Fibroblast of lung (primary cell): ENCODE data around the gene EPC2. TPM values are rescaled to one million over a fixed set of nuclear protein-coding genes. Genes with fewer than 3 reads are reported as not detected.
"Not testable (repeated sequence)": the region's sequence is repeated elsewhere in the genome, so short reads cannot be mapped to it uniquely, and the experiment has no call there.

Experiments
- DNase-seq, 2 donors: peaks; one replicate each; pipeline versions ENCODE4 v3.0.0 to v3.0.0-alpha.2; 2010; ENCODE audit warnings: low read depth in 2 of 2
- H2AFZ ChIP-seq: 2 replicates; pipeline ENCODE4 v1.5.1; 2012; ENCODE audit warnings: low read length, control low read depth, inconsistent platforms
- H3K27ac ChIP-seq: 2 replicates; pipeline ENCODE4 v1.5.1; 2011; ENCODE audit warnings: low read length, control low read depth; ENCODE audit not compliant: insufficient read depth
- H3K27me3 ChIP-seq: 2 replicates; pipeline ENCODE4 v1.5.1; 2011; ENCODE audit warnings: mild to moderate bottlenecking, low read length; ENCODE audit not compliant: control insufficient read depth, insufficient read depth
- H3K36me3 ChIP-seq: 2 replicates; pipeline ENCODE4 v1.5.1; 2011; ENCODE audit warnings: low read length; ENCODE audit not compliant: control insufficient read depth, insufficient read depth
- H3K4me1 ChIP-seq: 2 replicates; pipeline ENCODE4 v1.5.1; 2011; ENCODE audit warnings: low read length; ENCODE audit not compliant: control insufficient read depth, insufficient read depth; ENCODE audit errors: extremely low read depth
- H3K4me2 ChIP-seq: 2 replicates; pipeline ENCODE4 v1.5.1; 2011; ENCODE audit warnings: low read length, control low read depth; ENCODE audit not compliant: insufficient read depth; ENCODE audit errors: extremely low read depth
- H3K4me3 ChIP-seq, 4 experiments: fragments of 200-600 bp in 1 of 4; sonication (generic) in 1 of 4; replicated peaks in 1 of 4; 2 replicates each; pipeline ENCODE4 v1.5.1; 2011 to 2016; ENCODE audit warnings: low read length in 4 of 4, low read depth in 3 of 4, mild to moderate bottlenecking in 3 of 4, control low read depth in 2 of 4, inconsistent platforms in 1 of 4, mixed read lengths in 1 of 4; ENCODE audit not compliant: insufficient read depth in 1 of 4; ENCODE audit errors: control extremely low read depth in 1 of 4
- H3K79me2 ChIP-seq: 2 replicates; pipeline ENCODE4 v1.5.1; 2012; ENCODE audit warnings: mild to moderate bottlenecking, low read length, inconsistent platforms; ENCODE audit not compliant: control insufficient read depth, insufficient read depth
- H3K9ac ChIP-seq: 2 replicates; pipeline ENCODE4 v1.5.1; 2011; ENCODE audit warnings: mild to moderate bottlenecking, low read length, control low read depth; ENCODE audit not compliant: insufficient read depth
- H3K9me3 ChIP-seq: 2 replicates; pipeline ENCODE4 v1.5.1; 2012; ENCODE audit warnings: low read depth, low read length; ENCODE audit not compliant: control insufficient read depth, insufficient read depth
- H4K20me1 ChIP-seq: 2 replicates; pipeline ENCODE4 v1.5.1; 2011; ENCODE audit warnings: low read length; ENCODE audit not compliant: control insufficient read depth, insufficient read depth; ENCODE audit errors: extremely low read depth
- CTCF ChIP-seq, 2 donors: IDR thresholded peaks in 1 of 2; conservative IDR thresholded peaks in 1 of 2; 1 replicate in 1 of 2; 2 replicates in 1 of 2; pipeline ENCODE4 v1.5.1; 2011 to 2012; ENCODE audit warnings: low read length in 2 of 2, control low read depth in 1 of 2, inconsistent platforms in 1 of 2, low read depth in 1 of 2, mild to moderate bottlenecking in 1 of 2
- EZH2 ChIP-seq: IDR thresholded peaks from 2 replicates; pipeline ENCODE4 v1.5.1; 2012; ENCODE audit warnings: low read length, control low read depth, mild to moderate bottlenecking; ENCODE audit errors: missing control alignments
- polyA plus RNA-seq, 2 donors: library from polyadenylated mRNA; depleted of rRNA in 1 of 2; stranded (reverse) in 1 of 2; unstranded in 1 of 2; fragments of >200 nt; gene quantifications; 2 replicates each; pipeline ENCODE4 v1.2.1, GENCODE V29; 2011 to 2012; ENCODE audit warnings: missing spikeins in 1 of 2
- total RNA-seq: library from RNA; depleted of rRNA; stranded (reverse); fragments of >200 nt; gene quantifications from 2 replicates; pipeline ENCODE4 v1.2.1, GENCODE V29; 2014

EPC2 gene
- total and polyA plus RNA-seq, 2 donors (not counting 1 experiment from before 2014, with no cell fraction given): 19.6 to 22.8 TPM

- H3K27me3 ChIP-seq: no peaks in the 10 kb centered on the region
- H3K4me2 ChIP-seq: no peak overlapping the region
- no peak for DNase-seq
- H2AFZ ChIP-seq: no peak overlapping the region
- no peak overlapping the region for H3K9ac ChIP-seq
- no peaks in the 10 kb centered on the region for H3K9me3 ChIP-seq
- H3K36me3 ChIP-seq: peaks cover 2% of the 10 kb centered on the region
- TF ChIP-seq CTCF (conservative IDR thresholded peaks at IDR 0.05 in 1 of 2, IDR thresholded peaks at IDR 0.05 in 1 of 2; ENCODE audit: low read depth in 1 of 2, low read length in 2 of 2): no peak
- TF ChIP-seq EZH2: no peak
- no peaks in the 10 kb centered on the region for H3K4me1 ChIP-seq
- H4K20me1 ChIP-seq: no peaks in the 10 kb centered on the region
- no peak overlapping the region for H3K27ac ChIP-seq
- no peak overlapping the region for H3K4me3 ChIP-seq
- no peaks in the 10 kb centered on the region for H3K79me2 ChIP-seq
Observed at GRCh38 chr2:148781544-148781943, 137.0 kb downstream of the EPC2 start.

- H3K9ac ChIP-seq: no peak overlapping the region
- H3K4me1 ChIP-seq: no peaks in the 10 kb centered on the region
- no peaks in the 10 kb centered on the region for H3K9me3 ChIP-seq
- H4K20me1 ChIP-seq: no peaks in the 10 kb centered on the region
- no peak overlapping the region for H3K4me3 ChIP-seq
- TF ChIP-seq CTCF (conservative IDR thresholded peaks at IDR 0.05 in 1 of 2, IDR thresholded peaks at IDR 0.05 in 1 of 2; ENCODE audit: low read depth in 1 of 2, low read length in 2 of 2) (no peak), EZH2 (no peak)
- no peaks in the 10 kb centered on the region for H3K79me2 ChIP-seq
- peaks cover 2% of the 10 kb centered on the region for H3K36me3 ChIP-seq
- no peak overlapping the region for H2AFZ ChIP-seq
- no peak overlapping the region for H3K4me2 ChIP-seq
- DNase-seq: no peak
- H3K27me3 ChIP-seq: no peaks in the 10 kb centered on the region
- no peak overlapping the region for H3K27ac ChIP-seq
Observed at GRCh38 chr2:148789059-148789458, 144.5 kb downstream of the EPC2 start.

- H4K20me1 ChIP-seq, H3K4me2 ChIP-seq, H3K9ac ChIP-seq, H3K4me3 ChIP-seq, H3K9me3 ChIP-seq, H3K79me2 ChIP-seq, DNase-seq, H2AFZ ChIP-seq, H3K36me3 ChIP-seq, H3K4me1 ChIP-seq, H3K27ac ChIP-seq, H3K27me3 ChIP-seq: not testable (repeated sequence)
Observed at GRCh38 chr2:148790172-148790571, 145.6 kb downstream of the EPC2 start.
